HCT116 (cell line): ENCODE measurements around the gene GHRHR.

Source experiments
- CEBPB ChIP-seq: IDR thresholded peaks from 2 replicates; pipeline ENCODE4 v1.6.1; 2012; ENCODE audit warnings: low read depth
- POLR2A ChIP-seq: IDR thresholded peaks from 2 replicates; pipeline ENCODE4 v1.7.0; 2011; ENCODE audit warnings: borderline replicate concordance; ENCODE audit not compliant: insufficient read depth, insufficient read length; ENCODE audit errors: extremely low read depth

DNA sequence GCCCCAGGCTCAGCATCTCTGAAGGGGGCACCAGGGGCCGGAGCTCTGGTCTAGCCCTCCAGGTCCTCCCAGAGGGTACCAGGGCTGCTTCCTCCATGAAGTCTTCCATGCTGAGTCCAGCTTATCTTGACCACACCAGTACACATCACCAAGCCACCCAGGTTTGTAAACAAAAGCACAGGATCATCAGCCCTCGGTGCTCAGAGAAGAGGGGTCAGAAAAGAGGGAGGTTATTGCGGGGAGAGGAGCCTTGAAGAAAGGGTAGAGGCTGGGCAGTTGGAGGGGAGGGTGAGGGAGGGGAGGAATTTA, 28.2 kb upstream of the GHRHR start:
- no peak for TF ChIP-seq CEBPB
- TF ChIP-seq POLR2A, result no peak
